Stimulated activated CD4-positive, alpha-beta T cell treated with anti-CD3 and anti-CD28 coated beads, Interleukin-2, amount 100 ng/mL, for 48 hours (primary cell): Measurements from ENCODE around the gene ABLIM2.

Experiments used
- DNase-seq, 2 donors: peaks; one replicate each; pipeline ENCODE4 v3.0.0-alpha.2; 2020

Gene ABLIM2

GRCh38 chr4:8192748-8193738 is 34.4 kb upstream of the ABLIM2 start:
- no peak for DNase-seq

- no peak for DNase-seq
Measured at GRCh38 chr4:8191136-8191747, 32.6 kb upstream of the ABLIM2 start.

- DNase-seq, result no peak
Measured at GRCh38 chr4:8189551-8190466, 31.2 kb upstream of the ABLIM2 start.

GRCh38 chr4:8188743-8189550 is 30.3 kb upstream of the ABLIM2 start:
- DNase-seq, result no peak

GRCh38 chr4:8188085-8188484 is 29.5 kb upstream of the ABLIM2 start:
- no peak for DNase-seq

GRCh38 chr4:8185930-8186329 is 27.3 kb upstream of the ABLIM2 start:
- DNase-seq, result no peak

- DNase-seq, result no peak
Measured at GRCh38 chr4:8185295-8185694, 26.7 kb upstream of the ABLIM2 start.

- DNase-seq, result no peak
Measured at GRCh38 chr4:8184061-8184460, 25.4 kb upstream of the ABLIM2 start.

- DNase-seq, result no peak
Measured at GRCh38 chr4:8182858-8183725, 24.5 kb upstream of the ABLIM2 start.

- DNase-seq, result no peak
Measured at GRCh38 chr4:8182294-8182693, 23.7 kb upstream of the ABLIM2 start.

- no peak for DNase-seq
Measured at GRCh38 chr4:8181844-8182243, 23.2 kb upstream of the ABLIM2 start.

- no peak for DNase-seq
Measured at GRCh38 chr4:8181119-8181518, 22.5 kb upstream of the ABLIM2 start.

- DNase-seq, result no peak
Measured at GRCh38 chr4:8180310-8181093, 21.9 kb upstream of the ABLIM2 start.

- DNase-seq, result no peak
Measured at GRCh38 chr4:8179771-8180170, 21.2 kb upstream of the ABLIM2 start.

GRCh38 chr4:8179074-8179473 is 20.5 kb upstream of the ABLIM2 start:
- DNase-seq, result no peak

GRCh38 chr4:8177956-8178355 is 19.3 kb upstream of the ABLIM2 start:
- DNase-seq, result no peak

GRCh38 chr4:8177552-8177951 is 18.9 kb upstream of the ABLIM2 start:
- DNase-seq, result no peak

- peak in 1 of 2 donors; percentile 23 for DNase-seq
Measured at GRCh38 chr4:8176547-8177399, 18.2 kb upstream of the ABLIM2 start.

- DNase-seq, result no peak
Measured at GRCh38 chr4:8175686-8176085, 17.1 kb upstream of the ABLIM2 start.
